Lung microvascular endothelial cell (primary cell): ENCODE results near the gene EFS. TPM values are rescaled to one million over a fixed set of nuclear protein-coding genes. Genes with fewer than 3 reads are reported as not detected.

Experiments
- DNase-seq, 2 donors: peaks; one replicate each; pipeline versions ENCODE4 v3.0.0 to v3.0.0-alpha.2; 2010; ENCODE audit warnings: low read depth in 2 of 2
- total RNA-seq: library from RNA; depleted of rRNA; stranded (reverse); fragments of >200 nt; gene quantifications from 2 replicates; pipeline ENCODE4 v1.2.1, GENCODE V29; 2014

Gene EFS
- total RNA-seq, 1 donor from 2014 or later = not detected

DNA sequence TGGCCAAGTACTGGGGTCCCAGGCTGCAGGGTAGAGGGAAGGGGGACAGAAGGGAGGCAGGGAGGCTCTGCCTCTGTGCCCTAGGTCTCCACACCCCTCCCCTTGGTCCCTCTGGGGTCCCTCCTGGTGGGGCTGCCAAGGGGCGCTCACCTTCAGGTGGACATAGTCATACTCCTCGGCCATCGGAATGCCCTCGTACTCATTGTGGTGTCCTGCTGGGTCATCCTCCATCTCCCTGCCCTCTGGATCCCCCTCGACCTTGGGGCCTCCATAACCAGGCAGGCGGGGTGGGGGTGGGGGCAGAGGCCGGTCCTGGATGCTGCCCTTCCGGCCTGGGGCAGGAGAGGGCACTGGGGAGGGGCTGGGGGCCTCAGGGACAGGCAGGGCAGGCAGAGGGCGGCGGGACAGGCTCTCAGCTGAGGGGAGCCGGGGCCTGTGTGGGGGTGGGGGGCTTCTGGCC is 5.8 kb downstream of the EFS start:
- no peak for DNase-seq

GRCh38 chr14:23358553-23359166 is 6.3 kb downstream of the EFS start:
- DNase-seq = no peak

DNA sequence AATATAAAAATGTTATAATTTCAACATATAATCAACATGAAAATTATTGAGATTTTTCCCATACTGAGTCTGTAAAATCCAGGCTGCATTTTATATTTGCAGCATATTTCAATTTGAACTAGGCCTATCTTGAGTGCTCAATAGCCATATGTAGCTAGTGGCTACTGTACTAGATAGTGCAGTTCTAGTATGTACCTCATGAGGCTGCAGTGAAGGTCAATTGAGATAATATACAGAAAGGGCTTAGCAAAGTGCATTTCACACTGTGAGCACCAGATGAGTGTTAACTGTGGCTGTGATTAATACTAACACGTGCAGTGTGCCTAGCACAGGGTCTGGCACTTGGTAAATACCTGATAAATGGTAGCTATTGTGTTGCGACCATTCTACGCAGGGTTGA is 6.9 kb downstream of the EFS start:
- DNase-seq = no peak

DNA sequence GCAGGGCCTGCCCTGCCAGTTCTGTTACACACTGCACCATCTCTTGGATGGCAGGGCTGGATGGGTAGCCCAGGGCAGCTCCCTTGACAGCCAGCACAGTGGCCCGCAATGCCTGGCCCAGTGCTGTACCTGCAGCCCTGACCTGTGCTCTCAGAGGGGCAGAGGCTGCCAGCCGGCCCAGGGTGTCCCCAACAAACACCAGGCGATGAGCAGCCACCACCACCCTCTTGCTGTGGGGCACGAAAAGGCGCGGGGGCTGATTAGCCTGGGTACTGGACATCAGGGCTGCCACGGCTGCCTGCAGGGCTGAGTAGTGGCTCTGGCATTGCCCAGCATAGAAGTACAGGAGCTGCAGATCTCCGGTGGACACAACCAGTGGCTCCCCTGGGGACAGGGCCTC is 7.7 kb downstream of the EFS start:
- no peak for DNase-seq

- no peak for DNase-seq
Measured at GRCh38 chr14:23356662-23357061, 8.3 kb downstream of the EFS start.

DNA sequence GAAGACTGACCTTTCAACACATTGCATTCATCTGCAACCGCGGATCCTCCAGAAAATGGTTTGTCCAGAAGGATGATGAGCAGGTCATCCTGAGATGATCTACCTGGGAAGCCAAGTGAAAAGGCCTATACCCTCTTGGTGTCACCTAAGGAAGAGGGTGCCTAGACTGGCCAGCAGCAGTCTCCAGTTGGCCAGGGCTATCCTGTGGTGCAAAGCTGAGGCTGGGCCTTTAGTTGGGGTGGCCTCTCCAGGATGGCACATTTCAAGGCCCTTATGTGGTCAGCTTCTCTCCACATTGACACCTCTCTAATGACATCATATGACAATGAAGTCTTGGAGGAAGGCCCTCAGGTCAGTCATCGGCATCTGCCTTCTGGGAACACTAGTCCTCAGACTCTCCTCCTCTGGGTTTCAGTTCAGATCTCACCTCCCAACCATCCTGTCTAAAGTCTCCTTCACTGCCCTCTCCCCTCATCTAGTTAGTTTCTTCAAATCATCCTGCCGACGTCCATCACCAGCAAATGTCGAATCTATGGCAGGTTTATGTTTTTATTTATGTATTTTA is 9.0 kb downstream of the EFS start:
- no peak for DNase-seq

GRCh38 chr14:23354990-23355389 is 10.0 kb downstream of the EFS start:
- DNase-seq = no peak

DNA sequence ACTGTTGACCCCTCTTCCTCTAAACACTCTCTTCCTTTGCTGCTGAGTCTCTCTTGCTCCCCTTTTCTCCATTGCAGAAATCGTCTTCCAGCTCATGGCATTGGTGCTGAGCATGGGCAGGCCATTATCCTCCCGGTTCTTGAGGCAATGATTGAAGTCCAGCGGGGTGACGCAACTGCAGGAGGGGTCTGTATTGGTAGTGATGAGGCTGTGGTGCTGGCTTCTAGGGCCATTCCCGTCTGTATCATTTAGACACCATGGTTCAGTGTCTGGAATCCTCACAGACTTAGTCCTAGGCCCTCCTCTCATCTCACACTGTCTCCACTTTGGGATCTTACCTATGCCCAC is 11.6 kb downstream of the EFS start:
- DNase-seq = no peak

DNA sequence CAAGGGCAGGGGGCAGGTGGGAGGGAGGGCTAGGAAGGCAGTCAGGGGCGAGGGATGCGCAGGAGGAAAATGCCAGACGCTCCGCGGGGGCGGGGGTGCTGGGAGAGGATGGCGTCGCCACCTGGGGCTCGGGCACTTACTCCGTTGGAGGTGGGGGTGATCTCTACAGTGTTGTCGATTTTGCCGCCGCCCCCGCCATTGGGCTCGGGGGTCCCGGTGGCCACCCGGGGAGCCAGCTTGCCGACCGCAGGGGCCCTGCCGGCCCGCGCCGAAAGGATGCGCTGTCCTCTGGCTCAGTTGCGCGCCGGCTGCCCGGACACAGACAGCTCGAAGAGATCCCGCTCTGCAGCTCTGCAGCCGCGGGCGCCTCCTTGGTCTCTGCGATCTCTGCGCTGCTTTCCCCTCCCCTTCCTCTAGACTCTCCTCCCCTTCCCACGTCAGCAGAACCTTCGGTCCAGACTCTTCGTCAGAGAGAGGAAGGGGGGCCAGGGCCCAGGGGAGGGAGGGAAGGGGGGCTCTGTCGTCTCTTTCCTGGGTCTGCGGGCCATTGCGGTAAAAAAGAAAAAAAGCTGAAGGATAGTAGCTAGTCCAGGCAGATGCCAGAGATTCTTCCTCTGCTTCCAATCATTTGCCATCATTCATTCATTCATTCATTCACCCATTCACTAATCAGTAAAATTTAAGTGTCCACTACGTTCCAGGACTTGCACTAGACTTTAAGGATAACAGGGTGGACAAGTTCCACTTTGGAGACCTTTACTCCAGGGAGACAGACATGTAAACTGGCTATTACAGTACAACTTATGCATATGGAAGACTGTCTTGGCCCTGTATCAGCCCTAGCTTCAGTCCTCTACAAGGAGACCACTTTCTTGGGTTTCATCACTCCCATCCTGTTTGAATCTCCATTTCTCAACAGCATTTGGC is 12.2 kb downstream of the EFS start, which contains the start of gene SLC22A17:
Gene SLC22A17 (minus strand): TSS at position 382 of the 927 bp plus-strand sequence.
- peak; percentile 12 to 54 for DNase-seq

DNA sequence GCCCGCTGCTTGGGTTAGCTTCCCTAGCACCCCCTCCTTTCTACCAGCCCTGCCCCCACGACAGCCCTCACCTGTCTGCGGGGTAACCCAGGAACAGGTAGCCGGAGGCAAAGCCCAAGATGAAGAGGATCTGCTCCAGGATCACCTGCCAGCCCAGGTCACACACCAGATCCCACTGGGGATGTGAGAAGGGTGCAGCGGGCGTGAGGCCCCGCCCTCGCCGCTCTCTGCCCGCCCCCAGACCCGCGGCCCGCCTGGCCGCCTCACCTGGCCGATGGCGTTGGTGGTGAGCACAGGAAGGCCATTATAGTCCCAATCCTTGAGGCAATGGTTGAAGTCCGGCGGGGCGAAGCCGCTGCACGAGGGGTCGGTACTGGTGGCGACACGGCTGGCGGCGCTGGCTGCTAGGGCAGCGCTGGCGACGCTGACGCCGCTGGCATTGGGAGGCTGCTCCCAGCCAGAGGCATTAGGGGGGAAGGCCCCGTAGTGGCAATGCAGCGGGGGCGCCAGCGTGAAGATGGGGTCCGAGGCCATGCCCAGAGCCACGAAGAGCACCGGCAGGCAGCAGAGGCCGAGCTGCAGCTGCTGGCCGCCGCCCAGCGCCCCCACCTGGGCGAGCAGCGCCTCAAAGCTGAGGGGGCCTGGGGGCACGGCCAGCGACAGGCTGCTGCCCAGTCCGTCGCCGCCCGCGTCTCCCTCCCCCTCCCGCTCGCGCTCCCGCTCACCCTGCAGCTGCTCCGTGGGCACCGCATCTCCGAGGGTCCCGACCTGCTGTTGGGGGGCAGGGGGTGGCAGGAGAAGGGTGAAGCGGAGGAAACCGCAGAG is 13.1 kb downstream of the EFS start:
- no peak for DNase-seq

DNA sequence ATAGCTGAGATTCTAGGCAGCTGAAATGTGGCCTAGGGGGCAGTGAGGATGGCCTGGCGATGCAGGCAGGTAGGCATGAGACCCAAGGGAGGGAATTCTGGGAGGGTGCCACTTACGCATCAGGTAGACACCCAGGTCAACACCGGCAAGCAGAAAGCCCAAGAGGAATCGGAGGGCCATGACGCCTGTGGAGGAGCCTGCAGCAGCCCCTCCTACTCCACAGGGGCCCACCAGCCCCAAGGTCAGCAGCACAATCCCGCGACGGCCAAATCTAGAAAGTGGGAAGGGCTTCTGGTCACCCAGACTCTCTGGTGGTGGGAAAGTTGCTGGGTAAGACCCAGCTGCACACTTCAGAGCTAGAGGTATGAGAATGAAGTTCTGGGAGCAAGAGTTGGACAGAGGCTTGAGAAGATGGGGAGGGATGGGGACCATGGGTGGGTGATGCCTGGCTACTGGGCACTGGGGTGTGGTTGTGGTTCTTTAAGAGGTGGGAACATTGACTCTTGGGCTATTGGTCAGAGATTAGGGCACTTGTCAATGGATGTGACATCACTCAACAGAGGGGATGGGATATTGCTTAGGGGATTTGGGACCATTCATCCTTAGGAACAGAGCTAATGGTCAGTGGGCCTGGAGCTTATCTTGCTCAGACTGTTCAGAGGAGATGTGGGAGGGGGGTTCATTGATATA is 15.7 kb downstream of the EFS start:
- DNase-seq = no peak

- no peak for DNase-seq
Measured at GRCh38 chr14:23348297-23348655, 16.7 kb downstream of the EFS start.

- DNase-seq = no peak
Measured at GRCh38 chr14:23347406-23348296, 17.3 kb downstream of the EFS start.

GRCh38 chr14:23346693-23347405 is 18.1 kb downstream of the EFS start:
- DNase-seq = no peak

- no peak for DNase-seq
Measured at GRCh38 chr14:23345987-23346692, 18.8 kb downstream of the EFS start.

- no peak for DNase-seq
Measured at GRCh38 chr14:23344481-23344880, 20.5 kb downstream of the EFS start.

DNA sequence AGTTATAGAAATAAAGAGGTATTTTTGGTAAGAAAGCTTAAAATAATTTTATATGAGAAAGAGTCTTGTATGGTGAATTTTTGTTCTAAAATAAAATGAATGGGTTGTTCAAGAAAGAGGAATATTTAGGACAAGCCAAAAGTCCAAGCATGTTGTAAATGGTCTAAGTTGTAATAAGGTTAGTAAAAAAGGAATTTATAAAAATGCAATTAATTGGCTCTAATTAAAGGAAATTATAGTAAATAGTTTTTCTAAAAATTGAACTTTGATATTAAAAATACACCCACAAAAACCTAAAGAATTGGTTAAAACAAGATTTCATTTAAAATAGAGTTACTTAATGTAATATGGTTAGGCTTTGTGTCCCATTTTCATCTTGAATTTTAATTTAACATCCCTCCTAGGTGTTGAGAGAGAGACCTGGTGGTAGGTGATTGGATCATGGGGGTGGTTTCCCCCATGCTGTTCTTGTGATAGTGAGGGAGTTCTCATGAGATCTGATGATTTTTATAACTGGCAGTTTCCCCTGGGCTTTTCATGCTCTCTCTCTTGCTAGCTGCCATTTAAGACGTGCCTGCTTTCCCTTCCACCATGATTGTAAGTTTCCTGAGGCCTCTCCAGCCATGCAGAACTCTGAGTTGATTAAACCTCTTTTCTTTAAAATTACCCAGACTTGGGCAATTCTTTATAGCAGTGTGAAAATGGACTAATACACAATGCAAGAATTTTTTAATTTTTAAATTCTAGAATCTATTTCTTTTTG is 25.3 kb downstream of the EFS start:
- no peak for DNase-seq

DNA sequence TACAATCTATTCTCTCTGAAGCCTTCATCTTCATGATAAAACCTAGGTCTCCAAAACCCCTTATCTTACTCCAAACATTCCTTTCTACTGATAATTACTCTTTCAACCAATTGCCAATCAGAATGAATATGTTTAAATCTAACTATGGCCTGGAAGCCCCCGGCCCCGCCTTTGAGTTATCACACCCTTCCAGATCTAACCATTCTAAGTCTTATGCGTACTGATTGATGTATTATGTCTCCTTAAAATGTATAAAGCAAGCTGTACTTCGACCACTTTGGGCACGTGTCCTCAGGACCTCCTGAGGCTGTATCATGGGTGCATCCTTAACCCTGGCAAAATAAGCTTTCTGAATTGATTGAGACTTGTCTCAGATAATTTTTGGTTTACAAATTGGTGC is 29.3 kb downstream of the EFS start:
- no peak for DNase-seq
